ENCODE results near the gene TRPC4.

DNA sequence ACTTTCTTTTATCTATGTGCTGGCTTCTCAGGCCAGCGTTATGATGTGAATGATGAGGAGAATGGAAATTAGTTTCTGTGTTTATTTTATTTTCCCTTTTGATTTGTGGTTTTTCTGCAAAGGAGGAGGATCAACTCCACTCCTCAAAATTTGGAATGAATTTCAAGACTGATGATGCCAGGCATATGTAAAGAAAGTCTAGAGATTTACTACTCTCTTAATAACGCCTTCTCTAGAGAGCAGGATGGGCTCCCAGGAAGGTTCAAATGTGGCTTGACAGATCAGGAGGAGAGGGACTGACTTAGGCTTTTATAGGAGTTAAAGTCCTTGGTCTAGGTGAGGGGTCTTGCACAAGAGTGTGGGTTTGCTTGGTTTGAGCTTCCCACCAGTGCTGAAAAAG is 255.9 kb downstream of the TRPC4 start:
- no peak for TF ChIP-seq EP300 (IDR thresholded peaks at IDR 0.05)
- TF ChIP-seq POLR2A (IDR thresholded peaks at IDR 0.05) = no peak
- TF ChIP-seq, protein P1, sequence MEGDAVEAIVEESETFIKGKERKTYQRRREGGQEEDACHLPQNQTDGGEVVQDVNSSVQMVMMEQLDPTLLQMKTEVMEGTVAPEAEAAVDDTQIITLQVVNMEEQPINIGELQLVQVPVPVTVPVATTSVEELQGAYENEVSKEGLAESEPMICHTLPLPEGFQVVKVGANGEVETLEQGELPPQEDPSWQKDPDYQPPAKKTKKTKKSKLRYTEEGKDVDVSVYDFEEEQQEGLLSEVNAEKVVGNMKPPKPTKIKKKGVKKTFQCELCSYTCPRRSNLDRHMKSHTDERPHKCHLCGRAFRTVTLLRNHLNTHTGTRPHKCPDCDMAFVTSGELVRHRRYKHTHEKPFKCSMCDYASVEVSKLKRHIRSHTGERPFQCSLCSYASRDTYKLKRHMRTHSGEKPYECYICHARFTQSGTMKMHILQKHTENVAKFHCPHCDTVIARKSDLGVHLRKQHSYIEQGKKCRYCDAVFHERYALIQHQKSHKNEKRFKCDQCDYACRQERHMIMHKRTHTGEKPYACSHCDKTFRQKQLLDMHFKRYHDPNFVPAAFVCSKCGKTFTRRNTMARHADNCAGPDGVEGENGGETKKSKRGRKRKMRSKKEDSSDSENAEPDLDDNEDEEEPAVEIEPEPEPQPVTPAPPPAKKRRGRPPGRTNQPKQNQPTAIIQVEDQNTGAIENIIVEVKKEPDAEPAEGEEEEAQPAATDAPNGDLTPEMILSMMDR (IDR thresholded peaks at IDR 0.05) = no peak
- TF ChIP-seq POLR2AphosphoS5 (IDR thresholded peaks at IDR 0.05) = no peak
